GM10266 (cell line): Measurements from ENCODE around the gene MSI2.

Experiments
- DNase-seq: peaks from one replicate; pipeline ENCODE4 v3.0.0; 2012; ENCODE audit errors: extremely low spot score
- TF ChIP-seq, protein P1 (sequence below): IDR thresholded peaks from 2 replicates; pipeline ENCODE4 v1.5.1; 2012; ENCODE audit warnings: mild to moderate bottlenecking, low read depth; ENCODE audit not compliant: control insufficient read depth, insufficient read depth; ENCODE audit errors: missing control alignments

Gene MSI2

DNA sequence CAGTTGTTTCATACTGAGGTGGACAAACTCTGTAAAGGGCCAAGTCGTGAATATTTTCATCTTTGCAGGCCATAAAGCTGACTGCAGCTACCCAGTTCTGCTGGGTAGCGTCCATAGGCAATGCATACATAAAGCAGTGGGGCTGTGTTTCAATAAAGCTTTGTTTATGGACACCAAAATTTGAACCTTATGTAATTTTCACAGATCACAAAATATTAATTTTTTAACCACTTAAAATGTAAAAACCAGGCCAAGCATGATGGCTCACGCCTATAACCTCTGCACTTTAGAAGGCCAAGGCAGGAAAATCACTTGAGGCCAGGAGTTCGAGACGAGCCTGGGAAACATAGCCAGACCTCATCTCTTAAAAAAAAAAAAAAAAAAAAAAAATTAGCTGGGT is 340.8 kb downstream of the MSI2 start:
- TF ChIP-seq, protein P1, sequence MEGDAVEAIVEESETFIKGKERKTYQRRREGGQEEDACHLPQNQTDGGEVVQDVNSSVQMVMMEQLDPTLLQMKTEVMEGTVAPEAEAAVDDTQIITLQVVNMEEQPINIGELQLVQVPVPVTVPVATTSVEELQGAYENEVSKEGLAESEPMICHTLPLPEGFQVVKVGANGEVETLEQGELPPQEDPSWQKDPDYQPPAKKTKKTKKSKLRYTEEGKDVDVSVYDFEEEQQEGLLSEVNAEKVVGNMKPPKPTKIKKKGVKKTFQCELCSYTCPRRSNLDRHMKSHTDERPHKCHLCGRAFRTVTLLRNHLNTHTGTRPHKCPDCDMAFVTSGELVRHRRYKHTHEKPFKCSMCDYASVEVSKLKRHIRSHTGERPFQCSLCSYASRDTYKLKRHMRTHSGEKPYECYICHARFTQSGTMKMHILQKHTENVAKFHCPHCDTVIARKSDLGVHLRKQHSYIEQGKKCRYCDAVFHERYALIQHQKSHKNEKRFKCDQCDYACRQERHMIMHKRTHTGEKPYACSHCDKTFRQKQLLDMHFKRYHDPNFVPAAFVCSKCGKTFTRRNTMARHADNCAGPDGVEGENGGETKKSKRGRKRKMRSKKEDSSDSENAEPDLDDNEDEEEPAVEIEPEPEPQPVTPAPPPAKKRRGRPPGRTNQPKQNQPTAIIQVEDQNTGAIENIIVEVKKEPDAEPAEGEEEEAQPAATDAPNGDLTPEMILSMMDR: no peak
- no peak for DNase-seq

DNA sequence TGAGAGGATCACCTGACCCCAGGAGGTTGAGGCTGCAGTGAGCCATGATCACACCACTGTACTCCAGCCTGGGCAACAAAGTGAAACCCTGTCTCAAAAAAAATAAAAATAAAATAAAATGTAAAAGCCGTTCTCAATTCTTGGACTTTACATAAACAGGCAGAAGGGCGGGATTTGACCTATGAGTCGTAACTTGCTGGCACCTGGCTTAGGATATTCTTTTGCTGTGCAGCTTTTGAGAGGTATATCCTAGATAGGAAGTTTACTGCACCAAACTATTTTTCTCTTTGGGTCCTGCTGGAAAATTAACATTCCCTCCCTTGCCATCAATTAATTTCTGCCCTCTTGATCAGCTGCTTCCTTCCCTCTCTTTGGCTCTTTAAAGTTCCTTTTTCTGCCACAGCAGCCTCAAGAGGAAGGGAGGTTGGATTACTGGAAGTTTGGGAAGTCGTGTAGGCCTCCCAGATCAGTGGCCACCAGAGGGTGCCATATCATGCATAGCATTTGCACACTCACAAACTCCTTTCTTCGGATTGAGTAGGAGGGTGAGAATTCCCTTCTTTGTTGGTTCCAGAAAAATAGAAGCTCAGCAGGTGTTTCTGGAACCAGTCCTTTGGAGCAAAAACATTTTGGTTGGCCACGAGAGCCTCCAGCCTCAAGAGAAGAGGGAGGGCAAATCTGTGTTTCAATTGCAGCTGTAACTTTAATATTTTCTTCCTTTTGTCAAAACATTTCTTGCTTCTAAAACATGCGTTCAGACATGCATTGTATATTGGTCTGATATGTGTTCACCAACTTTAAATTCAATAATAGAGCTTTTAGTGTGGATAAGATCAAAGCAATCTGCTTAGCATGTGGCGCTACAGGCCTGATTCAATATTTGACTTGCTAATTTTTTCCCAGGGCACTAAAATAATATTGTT is 341.5 kb downstream of the MSI2 start:
- no peak for DNase-seq

DNA sequence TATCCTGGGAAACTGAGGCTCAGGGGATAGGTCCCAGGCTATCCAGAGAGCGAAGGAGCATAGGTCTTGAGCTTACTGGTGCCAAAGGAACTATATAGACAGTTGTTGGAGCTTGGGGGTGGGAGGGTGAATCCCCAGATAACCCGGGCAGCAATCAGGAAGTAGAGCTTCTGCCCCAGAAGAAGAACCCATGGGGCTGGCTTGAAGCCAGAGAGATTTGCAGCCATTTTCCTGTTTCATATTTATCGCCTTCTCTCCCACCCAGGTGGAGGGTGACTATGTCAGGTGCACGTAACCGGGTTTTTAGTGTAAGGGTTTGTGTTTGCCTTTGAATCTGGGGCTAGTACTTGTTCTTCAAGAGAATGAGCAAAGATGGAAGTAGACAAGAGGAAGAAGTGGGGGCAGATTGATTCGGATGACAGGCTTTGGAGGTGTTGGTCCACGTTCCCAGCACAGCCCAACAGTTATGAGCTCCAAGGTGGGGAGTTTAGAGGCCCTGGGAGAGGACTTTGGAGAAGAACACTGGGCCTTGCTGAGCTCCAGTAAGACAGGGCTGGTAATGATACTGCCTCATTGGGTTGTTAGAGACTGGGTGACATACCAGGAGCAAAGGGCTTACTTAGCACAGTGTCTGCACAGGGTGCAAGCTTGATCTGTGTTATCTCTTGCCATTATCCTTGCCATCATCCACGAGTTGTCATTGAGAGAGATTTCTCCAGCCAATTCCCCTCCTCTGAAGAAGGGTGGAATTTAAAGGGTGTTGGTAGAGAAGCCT is 343.1 kb downstream of the MSI2 start:
- DNase-seq: peak; percentile 49
- TF ChIP-seq, protein P1: no peak

More for the DNA sequence above, 341.5 kb downstream of the MSI2 start:
- TF ChIP-seq, protein P1: peak; percentile 62

DNA sequence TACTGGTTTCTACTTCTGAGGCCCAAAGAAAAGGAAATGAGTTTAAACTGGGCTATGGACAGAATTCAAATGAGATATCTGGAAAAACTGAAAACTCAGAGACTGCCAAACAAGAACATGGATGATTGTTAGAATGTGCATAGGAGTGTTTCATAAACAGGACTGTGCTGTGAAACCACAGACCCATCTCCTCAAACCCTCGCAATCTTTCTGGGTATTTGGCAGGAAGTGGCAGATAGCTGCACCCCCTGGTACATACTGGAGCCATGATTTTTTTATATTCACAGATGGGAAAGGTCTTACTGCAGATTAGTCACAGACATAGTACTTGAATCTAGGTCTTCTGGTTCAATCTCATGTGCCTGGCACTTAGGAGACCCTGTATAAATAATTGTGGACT is 343.8 kb downstream of the MSI2 start:
- TF ChIP-seq, protein P1: no peak
- DNase-seq: no peak

DNA sequence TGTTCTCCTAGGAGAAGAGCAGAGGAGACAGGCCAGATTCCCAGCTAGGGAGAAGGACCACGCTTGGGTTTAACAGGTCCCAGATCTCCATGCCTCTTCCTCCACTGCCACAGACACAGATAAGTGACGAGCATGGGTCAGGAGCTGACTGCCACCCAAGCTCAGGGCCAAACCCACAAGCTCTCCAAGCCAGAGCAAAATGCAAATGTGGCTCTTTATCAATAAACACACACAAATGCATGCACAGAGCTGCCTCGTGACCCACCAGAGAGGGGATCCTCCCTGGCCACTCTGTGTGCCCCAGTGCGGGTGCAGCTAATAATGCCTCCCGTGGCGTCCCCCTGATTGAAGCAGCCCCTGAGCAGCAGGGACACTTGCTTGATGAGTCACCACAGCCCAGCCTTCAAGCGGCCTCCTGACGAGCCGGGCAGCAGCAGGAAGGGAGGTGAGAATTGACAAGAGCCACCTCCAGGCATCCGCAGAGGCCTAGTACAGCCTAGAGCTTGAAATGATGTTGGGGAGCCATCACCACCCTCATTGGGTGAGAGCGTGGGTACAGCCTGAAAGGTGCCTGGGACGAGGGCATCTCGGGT is 344.9 kb downstream of the MSI2 start:
- no peak for DNase-seq
- TF ChIP-seq, protein P1: no peak

DNA sequence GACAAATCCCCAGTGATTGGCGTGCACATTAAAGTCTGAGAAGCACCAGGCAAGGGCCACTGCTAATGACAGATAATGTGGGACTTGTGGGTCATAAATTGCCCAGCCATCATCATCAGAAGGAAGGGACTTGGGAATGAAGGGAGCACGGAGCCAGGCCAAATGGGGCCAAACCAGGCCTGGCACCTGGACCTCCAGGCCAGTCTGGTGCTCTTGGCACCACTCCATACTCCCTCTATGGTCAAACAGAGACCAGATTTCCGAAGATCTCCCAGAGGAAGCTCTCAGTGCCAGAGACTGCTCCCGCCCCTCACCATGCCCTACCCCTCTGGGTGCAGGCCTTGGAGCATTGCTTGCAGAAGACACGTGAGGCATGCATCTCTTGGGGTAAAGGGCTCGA is 346.6 kb downstream of the MSI2 start:
- TF ChIP-seq, protein P1: no peak
- no peak for DNase-seq

DNA sequence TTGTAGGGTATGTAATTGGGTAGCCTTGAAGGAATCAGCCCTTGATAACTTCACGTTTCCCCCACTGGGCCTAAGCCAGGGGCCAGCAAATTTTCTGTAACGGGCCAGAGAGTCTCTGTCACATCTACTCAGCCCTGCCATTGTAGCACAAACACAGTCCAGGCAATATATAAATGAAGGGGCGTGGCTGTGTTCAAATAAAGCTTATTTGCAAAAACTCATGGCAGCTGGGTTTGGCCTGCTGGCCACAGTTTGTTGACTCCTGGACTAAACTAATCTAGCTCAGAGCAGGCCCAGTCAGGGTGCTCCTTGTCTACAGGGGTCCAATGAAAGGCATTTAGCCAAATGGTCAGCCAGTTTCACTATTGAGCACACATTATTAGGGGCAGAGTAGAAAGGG is 347.2 kb downstream of the MSI2 start:
- DNase-seq: no peak

More for the DNA sequence above, 347.2 kb downstream of the MSI2 start:
- TF ChIP-seq, protein P1: no peak
